ENCODE results near the gene KCNC1.
A peak's percentile ranks its signal among the peaks of the same experiment; 100 is the strongest.

Gene KCNC1

GRCh38 chr11:17760102-17761029 lies 25.8 kb downstream of the KCNC1 start:
- peak; percentile 45 for DNase-seq

- no peak for DNase-seq
These were observed 27.9 kb downstream of the KCNC1 start for GRCh38 chr11:17762309-17762974.

GRCh38 chr11:17763244-17763643 lies 28.7 kb downstream of the KCNC1 start:
- DNase-seq: no peak

GRCh38 chr11:17763703-17764102 lies 29.1 kb downstream of the KCNC1 start:
- no peak for DNase-seq

GRCh38 chr11:17764446-17765218 lies 30.1 kb downstream of the KCNC1 start:
- no peak for DNase-seq

GRCh38 chr11:17765356-17766072 lies 30.9 kb downstream of the KCNC1 start:
- no peak for DNase-seq

GRCh38 chr11:17766073-17766359 lies 31.4 kb downstream of the KCNC1 start:
- no peak for DNase-seq

GRCh38 chr11:17766590-17766989 lies 32.0 kb downstream of the KCNC1 start:
- DNase-seq: no peak

GRCh38 chr11:17767301-17767885 lies 32.8 kb downstream of the KCNC1 start:
- no peak for DNase-seq

- no peak for DNase-seq
These were observed 33.3 kb downstream of the KCNC1 start for GRCh38 chr11:17767914-17768313.

GRCh38 chr11:17768547-17768946 lies 34.0 kb downstream of the KCNC1 start:
- DNase-seq: no peak

- DNase-seq: no peak
These were observed 34.6 kb downstream of the KCNC1 start for GRCh38 chr11:17769218-17769617.

- DNase-seq: no peak
These were observed 35.6 kb downstream of the KCNC1 start for GRCh38 chr11:17770048-17770652.

GRCh38 chr11:17770917-17771316 lies 36.3 kb downstream of the KCNC1 start:
- no peak for DNase-seq

- DNase-seq: no peak
These were observed 36.8 kb downstream of the KCNC1 start for GRCh38 chr11:17771415-17771814.

- no peak for DNase-seq
These were observed 37.3 kb downstream of the KCNC1 start for GRCh38 chr11:17771841-17772401.

GRCh38 chr11:17772704-17773600 lies 38.4 kb downstream of the KCNC1 start:
- no peak for DNase-seq

GRCh38 chr11:17773674-17774073 lies 39.1 kb downstream of the KCNC1 start:
- no peak for DNase-seq

- DNase-seq: no peak
These were observed 39.9 kb downstream of the KCNC1 start for GRCh38 chr11:17774232-17775034.

- DNase-seq: no peak
These were observed 40.4 kb downstream of the KCNC1 start for GRCh38 chr11:17775035-17775348.

Data from NCI-H1105 treated with DMSO at 0.1 percent for 48 hours (cell line).